Ovary (tissue), 9 donors: Measurements from ENCODE around the gene DCLK3. TPM values are rescaled to one million over a fixed set of nuclear protein-coding genes. Genes with fewer than 3 reads are reported as not detected.

Experiments
- DNase-seq, 5 donors: peaks; one replicate each; pipeline ENCODE4 v3.0.0-alpha.2; 2019 to 2020
- H3K27ac ChIP-seq, 2 donors: fragments of 200-600 bp; one replicate each; pipeline versions ENCODE4 v1.5.1 to v1.8.0; 2019 to 2022
- H3K27me3 ChIP-seq: fragments of 200-600 bp; one replicate; pipeline ENCODE4 v1.8.0; 2022
- H3K36me3 ChIP-seq: fragments of 200-600 bp; sonication (generic); one replicate; pipeline ENCODE4 v1.5.1; 2019
- H3K4me1 ChIP-seq: one replicate; pipeline ENCODE4 v1.8.1; 2013; ENCODE audit warnings: mild to moderate bottlenecking, moderate library complexity; ENCODE audit not compliant: insufficient read depth
- H3K4me3 ChIP-seq: fragments of 200-600 bp; sonication (generic); one replicate; pipeline ENCODE4 v1.5.1; 2017
- H3K9me3 ChIP-seq, 2 donors: fragments of 200-600 bp in 1 of 2; sonication (generic) in 1 of 2; one replicate each; pipeline versions ENCODE4 v1.5.1 to v1.8.1; 2013 to 2019; ENCODE audit warnings: mild to moderate bottlenecking in 1 of 2, moderate library complexity in 1 of 2
- EP300 ChIP-seq: sonication (generic); formaldehyde crosslinking; IDR thresholded peaks from one replicate; pipeline ENCODE4 v1.6.1; 2017; ENCODE audit warnings: antibody characterized with exemption
- POLR2A ChIP-seq: fragments of 450-650 bp; IDR thresholded peaks from one replicate; pipeline ENCODE4 v1.6.1; 2017; ENCODE audit warnings: antibody characterized with exemption, mild to moderate bottlenecking, moderate library complexity
- WGBS, 3 donors: extraction: QIAGEN DNeasy Blood & Tissue Kit in 1 of 3; methylation state at CpG; one replicate each; pipeline versions ENCODE4 v1.1.5 to v1.1.7; 2013 to 2017; 5-methylcytosine and 5-hydroxymethylcytosine counted together
- intact Hi-C, 4 donors: fragments of 100-400 bp; cut with DNase I; formaldehyde crosslinking; loops; one replicate each; pipeline versions ENCODE4 v1.11.0 to v1.15.1; 2022 to 2023
- polyA plus RNA-seq, 2 donors: library from polyadenylated mRNA; stranded (reverse); fragments of 200-250 nt in 1 of 2; fragments of 350-450 nt in 1 of 2; fragmentation: Illumina TruSeq in 1 of 2; extraction: RNeasy Lipid Tissue Mini Kit (QIAGEN cat#74804) in 1 of 2; gene quantifications; one replicate each; pipeline ENCODE4 v1.2.3, GENCODE V29; 2013 to 2014
- total RNA-seq, 7 donors: library from RNA; depleted of rRNA in 2 of 7; stranded (reverse); fragments of >200 nt in 2 of 7; fragmentation: NEBNext Ultra II Directional in 3 of 7; extraction: Animal tissue kit (Norgen Biotek cat#: 25700) in 3 of 7; gene quantifications; one replicate each; pipeline versions ENCODE4 v1.1.0 to v1.2.4, GENCODE V29; 2016 to 2023
- TF ChIP-seq, protein P1 (sequence below), 3 donors: fragments of 450-650 bp in 2 of 3; fragments of 200-600 bp in 1 of 3; IDR thresholded peaks; one replicate each; pipeline versions ENCODE4 v1.5.1 to v1.8.0; 2016 to 2022; ENCODE audit warnings: antibody characterized with exemption in 3 of 3, mild to moderate bottlenecking in 1 of 3
- donor health status: DM: no; HTN: no; CAD: no; lungs with moderate emphysema.
- donor health status: DM: no; HTN: no; CAD: no.
- donor health status: Bipolar disorder and iron deficiency.
- donor health status: DM: yes; HTN: yes; CAD: no.
- donor health status: DM: no; HTN: no; CAD: no.
- donor health status: DM: yes; HTN: yes; CAD: no.

Gene DCLK3
- total and polyA plus RNA-seq, 9 donors, result under 0.01 to 0.12 (median 0.05) TPM; not detected in 4

DNA sequence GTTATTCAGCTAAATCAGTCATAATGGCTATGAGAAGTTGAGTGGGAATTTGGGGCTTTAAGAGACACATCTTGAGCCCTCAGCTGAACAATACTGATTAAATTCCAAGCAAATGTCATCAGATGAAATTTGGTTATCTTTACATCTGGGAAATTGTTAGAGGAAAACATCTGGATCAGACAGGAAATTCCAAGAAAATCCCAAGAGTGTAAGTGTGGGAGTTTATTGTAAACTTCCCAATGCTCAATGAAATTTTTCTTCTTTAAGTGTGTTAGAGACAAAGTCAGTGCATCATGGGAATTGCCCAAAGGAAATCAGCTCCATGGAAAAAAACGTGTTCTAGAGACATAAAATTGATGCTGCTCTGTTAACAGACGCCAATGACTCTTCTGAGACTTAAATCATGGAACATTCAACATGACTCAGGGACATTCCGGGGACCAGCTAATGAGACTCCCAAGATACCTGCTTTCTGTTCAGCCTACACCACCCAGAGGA lies 19.8 kb upstream of the DCLK3 start:
- intact Hi-C loops, result no loop called here
- Histone ChIP-seq H3K27ac (no peak overlapping the region), H3K4me3 (no peak overlapping the region), H3K36me3 (no peaks in the 10 kb centered on the region), H3K4me1 (no peaks in the 10 kb centered on the region), H3K9me3 (no peaks in the 10 kb centered on the region), H3K27me3 (no peaks in the 10 kb centered on the region)
- DNase-seq, result no peak
- TF ChIP-seq, protein P1, sequence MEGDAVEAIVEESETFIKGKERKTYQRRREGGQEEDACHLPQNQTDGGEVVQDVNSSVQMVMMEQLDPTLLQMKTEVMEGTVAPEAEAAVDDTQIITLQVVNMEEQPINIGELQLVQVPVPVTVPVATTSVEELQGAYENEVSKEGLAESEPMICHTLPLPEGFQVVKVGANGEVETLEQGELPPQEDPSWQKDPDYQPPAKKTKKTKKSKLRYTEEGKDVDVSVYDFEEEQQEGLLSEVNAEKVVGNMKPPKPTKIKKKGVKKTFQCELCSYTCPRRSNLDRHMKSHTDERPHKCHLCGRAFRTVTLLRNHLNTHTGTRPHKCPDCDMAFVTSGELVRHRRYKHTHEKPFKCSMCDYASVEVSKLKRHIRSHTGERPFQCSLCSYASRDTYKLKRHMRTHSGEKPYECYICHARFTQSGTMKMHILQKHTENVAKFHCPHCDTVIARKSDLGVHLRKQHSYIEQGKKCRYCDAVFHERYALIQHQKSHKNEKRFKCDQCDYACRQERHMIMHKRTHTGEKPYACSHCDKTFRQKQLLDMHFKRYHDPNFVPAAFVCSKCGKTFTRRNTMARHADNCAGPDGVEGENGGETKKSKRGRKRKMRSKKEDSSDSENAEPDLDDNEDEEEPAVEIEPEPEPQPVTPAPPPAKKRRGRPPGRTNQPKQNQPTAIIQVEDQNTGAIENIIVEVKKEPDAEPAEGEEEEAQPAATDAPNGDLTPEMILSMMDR (IDR thresholded peaks at IDR 0.05), result no peak
- 51 to 75% (median 59%) methylated on average over 3 of the region's 3 CpGs for WGBS, 3 donors

DNA sequence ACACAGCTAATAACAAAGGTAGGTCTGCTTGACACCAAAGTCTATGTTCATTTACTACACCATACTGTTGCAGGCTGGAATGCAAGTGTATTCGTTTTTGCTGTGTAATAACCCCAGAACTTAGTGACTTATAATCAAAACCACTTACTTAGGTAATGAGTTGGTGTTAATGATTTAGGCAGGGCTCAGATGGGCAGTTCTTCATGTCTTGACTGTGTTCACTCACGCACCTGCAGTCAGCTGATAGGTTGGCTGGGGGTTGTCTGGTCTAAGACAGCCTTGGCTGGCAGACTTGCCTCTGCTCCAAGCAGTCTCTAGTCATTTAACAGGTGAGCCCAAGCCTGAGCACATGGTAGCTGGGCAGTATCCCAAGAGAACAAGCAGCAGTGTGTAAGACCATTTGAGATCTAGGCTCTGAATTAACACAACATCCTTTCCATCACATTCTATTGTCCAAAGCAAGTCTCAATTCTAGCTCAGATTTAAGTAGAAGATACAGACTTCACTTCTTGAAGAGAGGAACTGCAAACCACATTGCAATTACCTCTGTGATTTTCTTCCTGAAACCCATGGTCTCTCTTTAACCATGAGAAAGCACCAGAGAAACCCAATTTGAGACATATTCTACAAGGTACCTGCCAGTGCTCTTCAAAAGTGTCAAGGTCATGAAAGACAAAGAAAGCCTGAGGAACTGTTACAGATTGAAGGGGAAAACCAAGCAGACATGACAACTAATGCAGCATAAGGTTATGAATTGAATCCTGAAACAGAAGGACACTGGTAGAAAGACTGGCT lies 13.3 kb upstream of the DCLK3 start:
- H3K9me3 ChIP-seq, result no peaks in the 10 kb centered on the region
- DNase-seq, result no peak
- no peaks in the 10 kb centered on the region for H3K27me3 ChIP-seq
- H3K4me1 ChIP-seq, result no peaks in the 10 kb centered on the region
- TF ChIP-seq, protein P1 (IDR thresholded peaks at IDR 0.05), result no peak
- no peak for TF ChIP-seq POLR2A
- TF ChIP-seq EP300, result no peak
- no peaks in the 10 kb centered on the region for H3K36me3 ChIP-seq
- no peak overlapping the region for H3K27ac ChIP-seq
- intact Hi-C loops, result no loop called here
- WGBS, 3 donors, result 69 to 80% (median 75%) methylated on average over 2 of the region's 2 CpGs
- no peak overlapping the region for H3K4me3 ChIP-seq

DNA sequence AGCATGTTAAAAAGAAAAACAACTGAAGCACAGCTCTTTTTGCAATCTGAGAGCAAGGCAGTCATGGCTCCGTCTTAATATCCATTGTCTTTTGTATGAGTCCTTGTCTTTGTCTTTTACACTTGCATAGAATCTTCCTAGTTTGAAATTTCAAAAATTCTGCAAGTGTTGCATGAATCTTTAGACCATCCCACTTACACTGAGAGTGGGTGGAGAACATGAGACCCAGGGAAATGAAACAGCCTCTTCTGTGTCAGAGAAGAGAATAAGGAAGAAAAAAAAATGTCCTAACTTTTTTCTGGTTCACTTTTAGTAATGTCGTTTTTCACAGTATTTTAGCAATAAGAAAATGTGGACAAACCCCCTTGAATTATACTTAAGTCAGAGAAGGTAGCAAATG lies 12.1 kb upstream of the DCLK3 start:
- WGBS, 3 donors, result 15 to 24% (median 19%) methylated on average over 2 of the region's 2 CpGs
- H3K36me3 ChIP-seq, result no peaks in the 10 kb centered on the region
- H3K9me3 ChIP-seq, result no peaks in the 10 kb centered on the region
- H3K27me3 ChIP-seq, result no peaks in the 10 kb centered on the region
- intact Hi-C loops, result no loop called here
- TF ChIP-seq EP300 (no peak), POLR2A (no peak)
- TF ChIP-seq, protein P1 (IDR thresholded peaks at IDR 0.05), result no peak
- no peak for DNase-seq
- H3K27ac ChIP-seq, result no peak overlapping the region
- H3K4me1 ChIP-seq, result no peaks in the 10 kb centered on the region
- no peak overlapping the region for H3K4me3 ChIP-seq

DNA sequence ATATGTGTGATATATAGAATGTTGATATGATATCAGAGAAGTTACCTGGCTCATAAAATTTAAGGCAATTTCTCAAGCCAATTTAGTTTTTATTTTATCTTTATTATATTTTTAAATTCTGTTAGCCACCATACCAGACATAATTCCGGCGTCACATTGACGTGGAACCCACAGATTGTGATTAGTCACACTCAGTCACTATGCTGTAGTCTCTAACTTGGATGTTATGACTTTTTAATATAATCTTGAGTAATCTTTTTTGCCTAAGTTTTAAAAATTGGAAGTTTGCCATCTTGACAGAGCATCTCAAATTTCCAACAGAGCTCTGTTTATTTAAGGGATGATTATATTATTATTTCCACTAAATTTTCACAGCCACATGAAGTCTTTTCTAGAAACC lies 9.7 kb upstream of the DCLK3 start:
- Histone ChIP-seq H3K27ac (no peak overlapping the region), H3K4me3 (no peak overlapping the region), H3K36me3 (no peaks in the 10 kb centered on the region), H3K4me1 (no peaks in the 10 kb centered on the region), H3K27me3 (no peaks in the 10 kb centered on the region), H3K9me3 (no peaks in the 10 kb centered on the region)
- WGBS, 3 donors, result 53 to 72% (median 64%) methylated on average over 3 of the region's 3 CpGs
- no peak for TF ChIP-seq POLR2A
- TF ChIP-seq, protein P1 (IDR thresholded peaks at IDR 0.05), result no peak
- TF ChIP-seq EP300, result no peak
- no peak for DNase-seq
- intact Hi-C loops, result no loop called here
